GM12878 (cell line): ENCODE data around the gene KRT222. TPM values are rescaled to one million over a fixed set of nuclear protein-coding genes. Genes with fewer than 3 reads are reported as not detected.

Source experiments
- BHLHE40 ChIP-seq, 2 experiments: fragments of 450-650 bp in 1 of 2; IDR thresholded peaks; 2 replicates each; pipeline ENCODE4 v1.6.1; 2011 to 2017; ENCODE audit warnings: low read depth in 2 of 2, borderline replicate concordance in 1 of 2, improper control_type of control experiment in 1 of 2, low read length in 1 of 2, mild to moderate bottlenecking in 1 of 2
- BRCA1 ChIP-seq: IDR thresholded peaks from 2 replicates; pipeline ENCODE4 v1.6.1; 2011; ENCODE audit warnings: low read depth, low read length, improper control_type of control experiment
- GATAD2B ChIP-seq: fragments of 450-650 bp; conservative IDR thresholded peaks from 2 replicates; pipeline ENCODE4 v1.6.1; 2017; ENCODE audit warnings: low read depth, mild to moderate bottlenecking, moderate library complexity
- MEF2B ChIP-seq: fragments of 450-650 bp; IDR thresholded peaks from 2 replicates; pipeline ENCODE4 v1.6.1; 2018; ENCODE audit warnings: mild to moderate bottlenecking, moderate library complexity; ENCODE audit not compliant: partially characterized antibody, poor library complexity, severe bottlenecking
- POLR2A ChIP-seq: IDR thresholded peaks from 2 replicates; pipeline ENCODE4 v1.6.1; 2011; ENCODE audit warnings: low read depth, mild to moderate bottlenecking, low read length
- POLR2AphosphoS5 ChIP-seq: IDR thresholded peaks from 2 replicates; pipeline ENCODE4 v1.6.1; 2011; ENCODE audit warnings: mild to moderate bottlenecking, low read length, inconsistent platforms
- RB1 ChIP-seq: fragments of 450-650 bp; formaldehyde crosslinking; IDR thresholded peaks from 2 replicates; pipeline ENCODE4 v1.6.1; 2017; ENCODE audit warnings: mild to moderate bottlenecking, borderline replicate concordance
- SMAD1 ChIP-seq: fragments of 450-650 bp; IDR thresholded peaks from 2 replicates; pipeline ENCODE4 v1.6.1; 2018; ENCODE audit warnings: mild to moderate bottlenecking, low read depth; ENCODE audit not compliant: partially characterized antibody
- ZNF207 ChIP-seq: fragments of 450-650 bp; IDR thresholded peaks from 2 replicates; pipeline ENCODE4 v1.6.1; 2014; ENCODE audit warnings: antibody characterized with exemption, mild to moderate bottlenecking, borderline replicate concordance
- polyA plus RNA-seq, 11 experiments: library from polyadenylated mRNA; depleted of rRNA in 4 of 11; unstranded in 6 of 11; stranded (reverse) in 5 of 11; fragments of >200 nt; fragmentation: Nextera tagmentation in 4 of 11; fragmentation: Illumina TruSeq in 1 of 11; extraction: Ambion mirVana in 4 of 11; extraction: Trizol in 1 of 11; gene quantifications; 1 replicate in 1 of 11; 2 replicates in 10 of 11; pipeline versions ENCODE4 v1.2.1 to v1.2.3, GENCODE V29; 2011 to 2016; ENCODE audit warnings: inconsistent platforms in 2 of 11, missing spikeins in 2 of 11, low read depth in 1 of 11
- total RNA-seq, 4 experiments: library from RNA; depleted of rRNA in 3 of 4; stranded (reverse); fragments of >200 nt in 3 of 4; fragmentation: Illumina TruSeq in 1 of 4; extraction: Trizol in 1 of 4; gene quantifications; 2 replicates each; pipeline versions ENCODE4 v1.2.1 to v1.2.3, GENCODE V29; 2013 to 2021
- TF ChIP-seq, protein P1 (sequence below): fragments of 450-650 bp; IDR thresholded peaks from 2 replicates; pipeline ENCODE4 v1.6.1; 2017; ENCODE audit warnings: borderline replicate concordance
- TF ChIP-seq, protein P2 (sequence below): fragments of 450-650 bp; IDR thresholded peaks from 2 replicates; pipeline ENCODE4 v1.6.1; 2016; ENCODE audit warnings: mild to moderate bottlenecking

The KRT222 gene
- total and polyA plus RNA-seq, 10 of the 15 experiments (the other 5 are each of a cell fraction or from before 2014, with no cell fraction given) = 0.21 to 6.4 (median 0.54) TPM; not detected in 1

DNA sequence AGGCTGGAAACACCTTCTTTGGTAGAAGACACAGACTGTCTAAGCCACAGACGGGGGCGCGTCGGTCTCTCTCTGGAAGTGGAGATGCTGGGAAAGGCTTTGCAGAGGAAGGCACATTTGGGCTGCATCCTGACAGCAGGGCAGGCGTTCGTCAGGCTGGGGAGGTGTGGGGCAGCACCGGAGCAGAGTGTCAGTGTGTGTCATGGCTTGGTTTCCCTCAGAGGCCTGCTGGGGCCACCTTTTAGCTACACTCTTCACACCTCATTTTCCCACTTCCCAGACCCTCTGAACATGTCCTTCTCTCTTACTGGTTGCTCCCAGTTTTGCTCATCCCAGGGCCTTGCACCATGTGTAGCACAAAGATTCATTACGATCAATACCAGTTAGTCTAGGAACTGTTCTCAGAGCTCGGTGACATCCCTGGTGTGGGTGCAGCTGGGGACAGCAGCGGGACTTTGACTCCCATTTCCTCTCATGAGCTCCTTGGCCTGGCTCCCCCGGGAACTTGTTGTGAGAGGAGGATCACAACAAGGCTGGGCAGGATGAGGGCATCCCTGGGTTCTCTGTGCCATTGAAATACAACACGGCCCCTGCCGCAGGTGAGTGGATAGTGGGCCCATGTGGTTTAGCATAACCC, 50.4 kb downstream of the KRT222 start (continued):
- TF ChIP-seq SMAD1 = peak; percentile 23
- TF ChIP-seq POLR2AphosphoS5 = peak; percentile 67
- TF ChIP-seq MEF2B = peak; percentile 93
- TF ChIP-seq, protein P1, sequence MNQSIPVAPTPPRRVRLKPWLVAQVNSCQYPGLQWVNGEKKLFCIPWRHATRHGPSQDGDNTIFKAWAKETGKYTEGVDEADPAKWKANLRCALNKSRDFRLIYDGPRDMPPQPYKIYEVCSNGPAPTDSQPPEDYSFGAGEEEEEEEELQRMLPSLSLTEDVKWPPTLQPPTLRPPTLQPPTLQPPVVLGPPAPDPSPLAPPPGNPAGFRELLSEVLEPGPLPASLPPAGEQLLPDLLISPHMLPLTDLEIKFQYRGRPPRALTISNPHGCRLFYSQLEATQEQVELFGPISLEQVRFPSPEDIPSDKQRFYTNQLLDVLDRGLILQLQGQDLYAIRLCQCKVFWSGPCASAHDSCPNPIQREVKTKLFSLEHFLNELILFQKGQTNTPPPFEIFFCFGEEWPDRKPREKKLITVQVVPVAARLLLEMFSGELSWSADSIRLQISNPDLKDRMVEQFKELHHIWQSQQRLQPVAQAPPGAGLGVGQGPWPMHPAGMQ = peak; percentile 13; the same call in 1 of the 2 replicates
- TF ChIP-seq ZNF207 = 0 out of 2 replicates have a peak, but pooled peaks have one; percentile 39
- TF ChIP-seq POLR2A = 0 out of 2 replicates have a peak, but pooled peaks have one; percentile 31
- TF ChIP-seq RB1 = 0 out of 2 replicates have a peak, but pooled peaks have one; percentile 54
- TF ChIP-seq, protein P2, sequence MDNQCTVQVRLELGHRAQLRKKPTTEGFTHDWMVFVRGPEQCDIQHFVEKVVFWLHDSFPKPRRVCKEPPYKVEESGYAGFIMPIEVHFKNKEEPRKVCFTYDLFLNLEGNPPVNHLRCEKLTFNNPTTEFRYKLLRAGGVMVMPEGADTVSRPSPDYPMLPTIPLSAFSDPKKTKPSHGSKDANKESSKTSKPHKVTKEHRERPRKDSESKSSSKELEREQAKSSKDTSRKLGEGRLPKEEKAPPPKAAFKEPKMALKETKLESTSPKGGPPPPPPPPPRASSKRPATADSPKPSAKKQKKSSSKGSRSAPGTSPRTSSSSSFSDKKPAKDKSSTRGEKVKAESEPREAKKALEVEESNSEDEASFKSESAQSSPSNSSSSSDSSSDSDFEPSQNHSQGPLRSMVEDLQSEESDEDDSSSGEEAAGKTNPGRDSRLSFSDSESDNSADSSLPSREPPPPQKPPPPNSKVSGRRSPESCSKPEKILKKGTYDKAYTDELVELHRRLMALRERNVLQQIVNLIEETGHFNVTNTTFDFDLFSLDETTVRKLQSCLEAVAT = peak; percentile 81
- peak in 1 of 2 experiments; percentile 3; a peak in 1 of 4 replicates for TF ChIP-seq BHLHE40 (IDR thresholded peaks at IDR 0.05; ENCODE audit: borderline replicate concordance in 1 of 2, low read depth in 2 of 2, low read length in 1 of 2)
- no peak for TF ChIP-seq BRCA1
- TF ChIP-seq GATAD2B = peak; percentile 42
